Fibroblast of lung (primary cell): Measurements from ENCODE around the gene PER1. TPM values are rescaled to one million over a fixed set of nuclear protein-coding genes. Genes with fewer than 3 reads are reported as not detected.

Source experiments
- DNase-seq, 2 donors: peaks; one replicate each; pipeline versions ENCODE4 v3.0.0 to v3.0.0-alpha.2; 2010; ENCODE audit warnings: low read depth in 2 of 2
- H2AFZ ChIP-seq: 2 replicates; pipeline ENCODE4 v1.5.1; 2012; ENCODE audit warnings: low read length, control low read depth, inconsistent platforms
- H3K27ac ChIP-seq: 2 replicates; pipeline ENCODE4 v1.5.1; 2011; ENCODE audit warnings: low read length, control low read depth; ENCODE audit not compliant: insufficient read depth
- H3K27me3 ChIP-seq: 2 replicates; pipeline ENCODE4 v1.5.1; 2011; ENCODE audit warnings: mild to moderate bottlenecking, low read length; ENCODE audit not compliant: control insufficient read depth, insufficient read depth
- H3K36me3 ChIP-seq: 2 replicates; pipeline ENCODE4 v1.5.1; 2011; ENCODE audit warnings: low read length; ENCODE audit not compliant: control insufficient read depth, insufficient read depth
- H3K4me1 ChIP-seq: 2 replicates; pipeline ENCODE4 v1.5.1; 2011; ENCODE audit warnings: low read length; ENCODE audit not compliant: control insufficient read depth, insufficient read depth; ENCODE audit errors: extremely low read depth
- H3K4me2 ChIP-seq: 2 replicates; pipeline ENCODE4 v1.5.1; 2011; ENCODE audit warnings: low read length, control low read depth; ENCODE audit not compliant: insufficient read depth; ENCODE audit errors: extremely low read depth
- H3K4me3 ChIP-seq, 4 experiments: fragments of 200-600 bp in 1 of 4; sonication (generic) in 1 of 4; replicated peaks in 1 of 4; 2 replicates each; pipeline ENCODE4 v1.5.1; 2011 to 2016; ENCODE audit warnings: low read length in 4 of 4, low read depth in 3 of 4, mild to moderate bottlenecking in 3 of 4, control low read depth in 2 of 4, inconsistent platforms in 1 of 4, mixed read lengths in 1 of 4; ENCODE audit not compliant: insufficient read depth in 1 of 4; ENCODE audit errors: control extremely low read depth in 1 of 4
- H3K79me2 ChIP-seq: 2 replicates; pipeline ENCODE4 v1.5.1; 2012; ENCODE audit warnings: mild to moderate bottlenecking, low read length, inconsistent platforms; ENCODE audit not compliant: control insufficient read depth, insufficient read depth
- H3K9ac ChIP-seq: 2 replicates; pipeline ENCODE4 v1.5.1; 2011; ENCODE audit warnings: mild to moderate bottlenecking, low read length, control low read depth; ENCODE audit not compliant: insufficient read depth
- H3K9me3 ChIP-seq: 2 replicates; pipeline ENCODE4 v1.5.1; 2012; ENCODE audit warnings: low read depth, low read length; ENCODE audit not compliant: control insufficient read depth, insufficient read depth
- H4K20me1 ChIP-seq: 2 replicates; pipeline ENCODE4 v1.5.1; 2011; ENCODE audit warnings: low read length; ENCODE audit not compliant: control insufficient read depth, insufficient read depth; ENCODE audit errors: extremely low read depth
- CTCF ChIP-seq, 2 donors: IDR thresholded peaks in 1 of 2; conservative IDR thresholded peaks in 1 of 2; 1 replicate in 1 of 2; 2 replicates in 1 of 2; pipeline ENCODE4 v1.5.1; 2011 to 2012; ENCODE audit warnings: low read length in 2 of 2, control low read depth in 1 of 2, inconsistent platforms in 1 of 2, low read depth in 1 of 2, mild to moderate bottlenecking in 1 of 2
- EZH2 ChIP-seq: IDR thresholded peaks from 2 replicates; pipeline ENCODE4 v1.5.1; 2012; ENCODE audit warnings: low read length, control low read depth, mild to moderate bottlenecking; ENCODE audit errors: missing control alignments
- polyA plus RNA-seq, 2 donors: library from polyadenylated mRNA; depleted of rRNA in 1 of 2; stranded (reverse) in 1 of 2; unstranded in 1 of 2; fragments of >200 nt; gene quantifications; 2 replicates each; pipeline ENCODE4 v1.2.1, GENCODE V29; 2011 to 2012; ENCODE audit warnings: missing spikeins in 1 of 2
- total RNA-seq: library from RNA; depleted of rRNA; stranded (reverse); fragments of >200 nt; gene quantifications from 2 replicates; pipeline ENCODE4 v1.2.1, GENCODE V29; 2014

Gene PER1
- total and polyA plus RNA-seq, 2 donors (not counting 1 experiment from before 2014, with no cell fraction given): 2.5 to 6.9 TPM

- peak; percentile 43 to 61 for DNase-seq
- Histone ChIP-seq H3K27me3 (no peaks in the 10 kb centered on the region), H3K36me3 (no peaks in the 10 kb centered on the region), H3K9ac (peak overlapping the region; percentile 38), H3K4me3 (peak overlapping the region; percentile 62 to 90 (median 78)), H3K79me2 (no peaks in the 10 kb centered on the region), H3K4me2 (peak overlapping the region; percentile 94), H3K9me3 (no peaks in the 10 kb centered on the region), H3K27ac (no peak overlapping the region), H2AFZ (peak overlapping the region; percentile 94), H3K4me1 (peaks cover 5% of the 10 kb centered on the region), H4K20me1 (no peaks in the 10 kb centered on the region)
- TF ChIP-seq EZH2 (no peak), CTCF (conservative IDR thresholded peaks at IDR 0.05 in 1 of 2, IDR thresholded peaks at IDR 0.05 in 1 of 2; ENCODE audit: low read depth in 1 of 2, low read length in 2 of 2) (no peak)
Measured at GRCh38 chr17:8126491-8127066, 25.6 kb downstream of the PER1 start.

GRCh38 chr17:8125947-8126490, 26.2 kb downstream of the PER1 start:
- H3K79me2 ChIP-seq: no peaks in the 10 kb centered on the region
- no peak for TF ChIP-seq CTCF (conservative IDR thresholded peaks at IDR 0.05 in 1 of 2, IDR thresholded peaks at IDR 0.05 in 1 of 2; ENCODE audit: low read depth in 1 of 2, low read length in 2 of 2)
- TF ChIP-seq EZH2: no peak
- peak overlapping the region; percentile 94 for H3K4me2 ChIP-seq
- no peaks in the 10 kb centered on the region for H3K36me3 ChIP-seq
- no peaks in the 10 kb centered on the region for H4K20me1 ChIP-seq
- peak overlapping the region; percentile 94 for H2AFZ ChIP-seq
- H3K4me1 ChIP-seq: peaks cover 5% of the 10 kb centered on the region
- peak overlapping the region; percentile 26 for H3K27ac ChIP-seq
- peak overlapping the region; percentile 62 to 90 (median 78) for H3K4me3 ChIP-seq
- peak in 1 of 2 donors; percentile 34 for DNase-seq
- peak overlapping the region; percentile 50 for H3K9ac ChIP-seq
- no peaks in the 10 kb centered on the region for H3K27me3 ChIP-seq
- no peaks in the 10 kb centered on the region for H3K9me3 ChIP-seq

- no peak overlapping the region for H2AFZ ChIP-seq
- no peak overlapping the region for H3K27ac ChIP-seq
- H3K27me3 ChIP-seq: no peaks in the 10 kb centered on the region
- TF ChIP-seq CTCF (conservative IDR thresholded peaks at IDR 0.05 in 1 of 2, IDR thresholded peaks at IDR 0.05 in 1 of 2; ENCODE audit: low read depth in 1 of 2, low read length in 2 of 2): no peak
- TF ChIP-seq EZH2: peak; percentile 27
- H3K4me1 ChIP-seq: peaks cover 5% of the 10 kb centered on the region
- H4K20me1 ChIP-seq: no peaks in the 10 kb centered on the region
- H3K79me2 ChIP-seq: no peaks in the 10 kb centered on the region
- peak; percentile 43 to 72 for DNase-seq
- H3K9ac ChIP-seq: peak overlapping the region; percentile 25
- no peaks in the 10 kb centered on the region for H3K36me3 ChIP-seq
- peak overlapping the region; percentile 94 for H3K4me2 ChIP-seq
- H3K4me3 ChIP-seq: peak overlapping the region; percentile 65 to 90 (median 78)
- no peaks in the 10 kb centered on the region for H3K9me3 ChIP-seq
Measured at GRCh38 chr17:8125154-8125946, 26.9 kb downstream of the PER1 start.
